Neural cell (in vitro differentiated cells): ENCODE data around the gene PLEKHA7.

Source experiments
- POLR2AphosphoS5 ChIP-seq: IDR thresholded peaks from 2 replicates; pipeline ENCODE4 v1.6.1; 2012
- TF ChIP-seq, protein P1 (sequence below): fragments of 450-650 bp; IDR thresholded peaks from 2 replicates; pipeline ENCODE4 v1.5.1; 2014; ENCODE audit warnings: antibody characterized with exemption, mild to moderate bottlenecking, moderate library complexity; ENCODE audit not compliant: poor library complexity, severe bottlenecking

DNA sequence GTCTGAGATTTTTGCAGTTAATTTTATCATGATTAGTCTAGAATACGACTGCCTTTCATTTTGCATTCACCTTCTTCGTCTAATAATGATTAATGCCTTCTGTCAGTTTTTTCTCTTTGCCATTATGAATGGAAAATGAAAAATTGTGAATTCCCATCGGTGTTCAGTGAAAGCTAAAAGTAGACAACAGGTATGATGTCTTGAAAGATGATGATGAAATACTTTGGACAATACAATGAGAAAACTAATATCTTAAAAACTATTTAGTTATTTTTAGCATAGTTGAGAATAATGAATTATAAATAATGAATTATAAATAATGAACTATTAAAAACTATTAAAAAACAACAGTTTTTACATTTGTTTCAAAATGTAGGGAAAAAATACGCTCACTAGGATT is 270.7 kb downstream of the PLEKHA7 start:
- no peak for TF ChIP-seq POLR2AphosphoS5
- TF ChIP-seq, protein P1, sequence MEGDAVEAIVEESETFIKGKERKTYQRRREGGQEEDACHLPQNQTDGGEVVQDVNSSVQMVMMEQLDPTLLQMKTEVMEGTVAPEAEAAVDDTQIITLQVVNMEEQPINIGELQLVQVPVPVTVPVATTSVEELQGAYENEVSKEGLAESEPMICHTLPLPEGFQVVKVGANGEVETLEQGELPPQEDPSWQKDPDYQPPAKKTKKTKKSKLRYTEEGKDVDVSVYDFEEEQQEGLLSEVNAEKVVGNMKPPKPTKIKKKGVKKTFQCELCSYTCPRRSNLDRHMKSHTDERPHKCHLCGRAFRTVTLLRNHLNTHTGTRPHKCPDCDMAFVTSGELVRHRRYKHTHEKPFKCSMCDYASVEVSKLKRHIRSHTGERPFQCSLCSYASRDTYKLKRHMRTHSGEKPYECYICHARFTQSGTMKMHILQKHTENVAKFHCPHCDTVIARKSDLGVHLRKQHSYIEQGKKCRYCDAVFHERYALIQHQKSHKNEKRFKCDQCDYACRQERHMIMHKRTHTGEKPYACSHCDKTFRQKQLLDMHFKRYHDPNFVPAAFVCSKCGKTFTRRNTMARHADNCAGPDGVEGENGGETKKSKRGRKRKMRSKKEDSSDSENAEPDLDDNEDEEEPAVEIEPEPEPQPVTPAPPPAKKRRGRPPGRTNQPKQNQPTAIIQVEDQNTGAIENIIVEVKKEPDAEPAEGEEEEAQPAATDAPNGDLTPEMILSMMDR = no peak
